ENCODE data around the gene PFAS.
"Not testable (repeated sequence)": the region's sequence is repeated elsewhere in the genome, so short reads cannot be mapped to it uniquely, and the experiment has no call there.

PFAS gene, protein sequence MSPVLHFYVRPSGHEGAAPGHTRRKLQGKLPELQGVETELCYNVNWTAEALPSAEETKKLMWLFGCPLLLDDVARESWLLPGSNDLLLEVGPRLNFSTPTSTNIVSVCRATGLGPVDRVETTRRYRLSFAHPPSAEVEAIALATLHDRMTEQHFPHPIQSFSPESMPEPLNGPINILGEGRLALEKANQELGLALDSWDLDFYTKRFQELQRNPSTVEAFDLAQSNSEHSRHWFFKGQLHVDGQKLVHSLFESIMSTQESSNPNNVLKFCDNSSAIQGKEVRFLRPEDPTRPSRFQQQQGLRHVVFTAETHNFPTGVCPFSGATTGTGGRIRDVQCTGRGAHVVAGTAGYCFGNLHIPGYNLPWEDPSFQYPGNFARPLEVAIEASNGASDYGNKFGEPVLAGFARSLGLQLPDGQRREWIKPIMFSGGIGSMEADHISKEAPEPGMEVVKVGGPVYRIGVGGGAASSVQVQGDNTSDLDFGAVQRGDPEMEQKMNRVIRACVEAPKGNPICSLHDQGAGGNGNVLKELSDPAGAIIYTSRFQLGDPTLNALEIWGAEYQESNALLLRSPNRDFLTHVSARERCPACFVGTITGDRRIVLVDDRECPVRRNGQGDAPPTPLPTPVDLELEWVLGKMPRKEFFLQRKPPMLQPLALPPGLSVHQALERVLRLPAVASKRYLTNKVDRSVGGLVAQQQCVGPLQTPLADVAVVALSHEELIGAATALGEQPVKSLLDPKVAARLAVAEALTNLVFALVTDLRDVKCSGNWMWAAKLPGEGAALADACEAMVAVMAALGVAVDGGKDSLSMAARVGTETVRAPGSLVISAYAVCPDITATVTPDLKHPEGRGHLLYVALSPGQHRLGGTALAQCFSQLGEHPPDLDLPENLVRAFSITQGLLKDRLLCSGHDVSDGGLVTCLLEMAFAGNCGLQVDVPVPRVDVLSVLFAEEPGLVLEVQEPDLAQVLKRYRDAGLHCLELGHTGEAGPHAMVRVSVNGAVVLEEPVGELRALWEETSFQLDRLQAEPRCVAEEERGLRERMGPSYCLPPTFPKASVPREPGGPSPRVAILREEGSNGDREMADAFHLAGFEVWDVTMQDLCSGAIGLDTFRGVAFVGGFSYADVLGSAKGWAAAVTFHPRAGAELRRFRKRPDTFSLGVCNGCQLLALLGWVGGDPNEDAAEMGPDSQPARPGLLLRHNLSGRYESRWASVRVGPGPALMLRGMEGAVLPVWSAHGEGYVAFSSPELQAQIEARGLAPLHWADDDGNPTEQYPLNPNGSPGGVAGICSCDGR (N-terminal part only)

DNA sequence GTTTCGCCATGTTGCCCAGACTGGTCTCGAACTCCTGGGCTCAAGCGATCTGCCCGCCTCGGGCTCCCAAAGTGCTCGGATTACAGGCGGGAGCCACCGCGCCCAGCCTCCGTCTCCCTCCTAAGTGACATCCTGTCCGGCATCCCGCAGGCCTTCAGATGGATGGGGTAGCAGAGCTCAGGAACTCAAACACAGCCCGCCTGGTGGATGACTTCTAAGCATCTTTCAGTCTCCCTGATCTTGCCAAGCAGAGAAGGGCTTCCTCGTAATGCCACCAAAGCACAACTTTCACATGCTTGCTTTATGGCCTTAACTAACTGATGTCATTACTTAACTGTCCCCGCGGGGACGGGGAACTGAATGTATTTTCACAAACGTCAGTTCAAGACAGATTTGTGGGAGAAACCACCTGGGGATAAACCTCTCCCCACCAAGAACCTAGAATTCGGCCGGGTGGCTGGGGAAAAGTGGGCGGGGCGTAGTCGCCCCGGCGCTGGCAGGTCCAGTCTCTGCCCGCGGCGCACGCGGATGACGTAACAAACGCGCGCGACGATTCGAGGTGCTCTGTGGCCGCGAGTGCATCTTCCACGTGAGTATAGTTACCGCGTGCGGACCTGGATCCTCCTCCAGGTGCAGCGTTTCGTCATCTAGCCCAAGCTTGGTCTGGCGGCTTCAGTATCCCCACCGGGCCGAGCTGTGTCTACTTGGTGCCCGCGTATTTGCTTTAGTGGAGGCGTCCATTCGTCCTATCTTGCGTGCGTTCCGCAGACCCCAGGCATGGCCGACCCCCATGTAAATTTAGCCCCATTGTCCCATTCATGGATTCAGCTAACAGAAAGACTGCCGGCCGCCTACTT lies at the start of gene PFAS:
PFAS (plus strand) TSS at position 539 of the 857 bp plus-strand sequence. CDS start 4,649 bp downstream, outside the sequence.
- peak within 1 kb of the TSS; percentile 91 for H3K4me3 ChIP-seq (ENCODE audit: low read depth, low read length)
- H3K27ac ChIP-seq (ENCODE audit: low read depth, low read length) = peak within 1 kb of the TSS; percentile 97
- peaks cover 18% of the 10 kb centered on the region for H3K36me3 ChIP-seq (ENCODE audit: control insufficient read depth, insufficient read depth, low read length)
- 0 out of 2 replicates have a peak, but pooled peaks cover 7% of the 10 kb centered on the region for H3K4me1 ChIP-seq (ENCODE audit: control insufficient read depth, insufficient read depth, low read length)
- H3K27me3 ChIP-seq (ENCODE audit: control insufficient read depth, insufficient read depth, low read length) = no peaks in the 10 kb centered on the region
- H3K9ac ChIP-seq (ENCODE audit: low read depth, low read length) = peak within 1 kb of the TSS; percentile 98
- H3K9me3 ChIP-seq (ENCODE audit: control insufficient read depth, insufficient read depth, low read length) = no peaks in the 10 kb centered on the region

DNA sequence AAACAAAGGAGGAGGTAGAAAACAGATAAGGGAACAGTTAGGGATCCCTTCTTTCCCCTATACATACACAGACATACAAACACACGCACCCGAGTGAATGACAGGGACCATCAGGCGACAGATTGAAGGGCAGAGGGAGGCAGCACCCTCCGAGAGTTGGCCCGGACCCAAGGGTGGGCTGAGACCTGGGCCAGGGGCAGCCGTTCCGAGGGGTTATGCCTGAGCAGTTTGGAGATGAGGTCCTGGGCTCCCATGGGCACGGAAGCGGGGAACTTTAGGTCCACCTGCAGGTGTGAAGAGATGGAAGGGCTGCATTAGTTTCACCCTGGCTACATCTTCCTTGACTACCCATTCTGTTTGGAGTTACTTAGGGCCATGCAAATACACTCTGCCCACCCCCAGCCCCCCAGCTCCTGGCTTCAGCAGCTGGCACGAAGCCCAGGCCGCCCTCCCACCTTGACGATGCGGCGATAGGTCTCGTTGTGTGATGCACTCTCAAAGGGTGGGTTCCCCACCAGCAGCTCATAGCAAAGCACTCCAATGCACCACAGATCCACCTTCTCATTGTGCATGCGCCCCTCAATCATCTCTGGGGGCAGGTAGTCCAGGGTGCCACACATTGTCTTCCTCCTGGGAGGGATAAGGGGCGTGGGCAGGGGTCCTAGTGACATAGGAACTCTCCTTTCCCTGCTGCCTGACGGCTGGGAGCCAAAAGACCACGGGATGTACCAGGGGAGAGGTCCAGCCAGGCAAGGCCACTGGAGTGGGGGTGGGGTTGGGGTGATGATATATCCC lies 44.1 kb upstream of the PFAS start:
- H3K4me1 ChIP-seq (ENCODE audit: control insufficient read depth, insufficient read depth, low read length) = peaks cover 4% of the 10 kb centered on the region; the same call in 1 of the 2 replicates
- no peaks in the 10 kb centered on the region for H3K9me3 ChIP-seq (ENCODE audit: control insufficient read depth, insufficient read depth, low read length)
- no peaks in the 10 kb centered on the region for H3K27me3 ChIP-seq (ENCODE audit: control insufficient read depth, insufficient read depth, low read length)
- no peak overlapping the region for H3K9ac ChIP-seq (ENCODE audit: low read depth, low read length)
- peaks cover 51% of the 10 kb centered on the region for H3K36me3 ChIP-seq (ENCODE audit: control insufficient read depth, insufficient read depth, low read length)
- no peak overlapping the region for H3K27ac ChIP-seq (ENCODE audit: low read depth, low read length)
- H3K4me3 ChIP-seq (ENCODE audit: low read depth, low read length) = no peak overlapping the region

DNA sequence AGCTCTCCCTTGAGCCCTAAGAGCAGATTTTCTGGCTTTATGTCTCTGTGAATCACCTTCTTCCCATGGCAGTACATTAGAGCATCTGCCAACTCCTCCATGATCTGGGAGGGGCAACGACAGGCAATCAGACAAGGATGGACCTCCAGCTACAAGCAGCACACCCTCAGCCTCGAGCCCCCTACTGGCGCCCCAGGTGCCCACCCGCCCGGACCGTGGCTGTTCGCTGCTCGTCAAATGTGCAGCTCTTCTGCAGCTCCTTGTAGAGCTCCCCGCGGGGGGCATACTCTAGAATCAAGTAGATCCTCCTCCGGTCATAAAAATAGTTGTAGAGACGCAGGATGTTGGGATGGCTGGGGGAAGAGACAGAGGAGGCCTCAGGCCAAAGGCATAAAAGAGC lies 42.6 kb upstream of the PFAS start:
- Histone ChIP-seq H3K27me3 (ENCODE audit: control insufficient read depth, insufficient read depth, low read length) (no peaks in the 10 kb centered on the region), H3K9ac (ENCODE audit: low read depth, low read length) (no peak overlapping the region), H3K4me3 (ENCODE audit: low read depth, low read length) (no peak overlapping the region), H3K4me1 (ENCODE audit: control insufficient read depth, insufficient read depth, low read length) (peaks cover 4% of the 10 kb centered on the region; the same call in 1 of the 2 replicates), H3K36me3 (ENCODE audit: control insufficient read depth, insufficient read depth, low read length) (peaks cover 51% of the 10 kb centered on the region), H3K27ac (ENCODE audit: low read depth, low read length) (no peak overlapping the region), H3K9me3 (ENCODE audit: control insufficient read depth, insufficient read depth, low read length) (no peaks in the 10 kb centered on the region)

DNA sequence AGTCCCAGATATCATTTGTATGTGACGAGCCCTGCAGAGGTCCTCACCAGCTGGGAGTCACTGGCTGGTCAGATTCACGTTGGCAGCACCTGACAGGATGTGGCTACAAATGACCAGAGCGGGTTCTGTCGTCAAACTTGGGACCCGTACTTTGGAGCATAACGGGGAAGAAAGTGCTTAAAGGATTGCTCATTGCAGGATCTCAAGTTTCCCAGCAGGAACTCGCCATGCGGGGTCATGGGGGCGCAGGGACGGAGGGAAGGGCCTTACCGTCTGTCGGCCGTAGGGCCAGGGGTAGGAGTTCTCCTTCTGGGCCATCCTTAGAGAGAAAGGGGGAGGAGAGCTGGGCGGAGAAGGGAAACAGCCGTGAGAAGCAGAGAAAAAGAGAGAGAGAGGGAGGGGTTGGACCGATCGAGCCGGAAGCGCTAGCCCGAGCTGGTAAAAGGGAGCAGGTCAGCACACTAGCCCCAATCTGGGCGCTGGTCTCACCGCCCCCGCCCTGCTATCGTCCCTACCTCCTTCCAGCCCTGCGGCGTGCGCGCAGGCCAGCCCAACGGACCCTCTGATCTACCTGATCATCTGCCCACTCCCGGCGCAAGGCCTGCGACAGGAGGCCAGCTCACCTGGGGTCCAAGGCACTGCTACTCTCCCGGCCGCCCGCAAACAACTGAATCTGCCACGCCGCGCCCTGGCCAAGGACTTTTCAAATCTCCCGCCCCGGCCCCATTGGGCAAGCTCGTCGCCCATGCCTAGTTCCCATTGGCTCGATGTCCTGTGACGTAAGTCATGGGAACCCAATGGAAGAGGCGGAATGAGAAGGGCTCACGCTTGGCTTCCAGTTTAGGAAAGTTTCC lies 39.0 kb upstream of the PFAS start, which contains the start of gene AURKB:
AURKB (minus strand) TSS at position 669 of the 854 bp plus-strand sequence; CDS start at position 318, 351 bp downstream.
- H3K27ac ChIP-seq (ENCODE audit: low read depth, low read length) = peak within 1 kb of the TSS; percentile 99
- peaks cover 4% of the 10 kb centered on the region; the same call in 1 of the 2 replicates for H3K4me1 ChIP-seq (ENCODE audit: control insufficient read depth, insufficient read depth, low read length)
- peak within 1 kb of the TSS; percentile 98 for H3K4me3 ChIP-seq (ENCODE audit: low read depth, low read length)
- H3K27me3 ChIP-seq (ENCODE audit: control insufficient read depth, insufficient read depth, low read length) = no peaks in the 10 kb centered on the region
- H3K9ac ChIP-seq (ENCODE audit: low read depth, low read length) = peak within 1 kb of the TSS; percentile 97
- H3K9me3 ChIP-seq (ENCODE audit: control insufficient read depth, insufficient read depth, low read length) = no peaks in the 10 kb centered on the region
- peaks cover 32% of the 10 kb centered on the region for H3K36me3 ChIP-seq (ENCODE audit: control insufficient read depth, insufficient read depth, low read length)

DNA sequence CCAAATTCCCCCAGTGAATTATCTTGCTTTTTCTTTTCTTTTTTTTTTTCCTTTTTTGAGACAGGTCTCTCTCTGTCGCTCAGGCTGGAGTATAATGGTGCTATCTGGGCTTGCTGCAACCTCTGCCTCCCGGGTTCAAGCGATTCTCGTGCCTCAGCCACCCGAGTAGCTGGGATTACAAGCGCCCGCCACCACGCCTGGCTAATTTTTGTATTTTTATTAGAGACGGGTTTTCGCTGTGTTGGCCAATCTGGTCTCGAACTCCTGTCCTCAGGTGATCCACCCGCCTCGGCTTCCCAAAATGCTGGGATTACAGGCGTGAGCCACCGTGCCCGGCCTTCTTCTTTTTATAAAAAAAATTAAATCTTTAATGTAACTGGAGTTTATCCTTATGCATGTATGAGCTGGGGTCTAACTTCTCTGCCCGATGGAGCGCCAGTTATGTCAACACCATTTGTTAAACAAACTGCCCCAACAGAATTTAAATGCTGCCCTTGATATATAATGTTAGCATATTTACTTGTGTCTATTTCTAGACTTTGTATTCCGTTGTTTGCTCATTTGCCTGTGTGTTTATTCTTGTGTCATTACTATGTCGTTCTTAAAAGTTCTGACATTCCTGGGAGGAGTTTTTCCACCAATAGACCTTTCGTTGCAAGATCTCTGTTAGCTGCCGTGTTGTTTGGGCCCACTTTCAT lies 38.2 kb upstream of the PFAS start:
- Histone ChIP-seq H3K9me3 (ENCODE audit: control insufficient read depth, insufficient read depth, low read length) (no peaks in the 10 kb centered on the region), H3K4me3 (ENCODE audit: low read depth, low read length) (peak overlapping the region; percentile 98), H3K4me1 (ENCODE audit: control insufficient read depth, insufficient read depth, low read length) (peaks cover 4% of the 10 kb centered on the region; the same call in 1 of the 2 replicates), H3K9ac (ENCODE audit: low read depth, low read length) (peak overlapping the region; percentile 97), H3K27ac (ENCODE audit: low read depth, low read length) (peak overlapping the region; percentile 99), H3K36me3 (ENCODE audit: control insufficient read depth, insufficient read depth, low read length) (peaks cover 24% of the 10 kb centered on the region), H3K27me3 (ENCODE audit: control insufficient read depth, insufficient read depth, low read length) (no peaks in the 10 kb centered on the region)

DNA sequence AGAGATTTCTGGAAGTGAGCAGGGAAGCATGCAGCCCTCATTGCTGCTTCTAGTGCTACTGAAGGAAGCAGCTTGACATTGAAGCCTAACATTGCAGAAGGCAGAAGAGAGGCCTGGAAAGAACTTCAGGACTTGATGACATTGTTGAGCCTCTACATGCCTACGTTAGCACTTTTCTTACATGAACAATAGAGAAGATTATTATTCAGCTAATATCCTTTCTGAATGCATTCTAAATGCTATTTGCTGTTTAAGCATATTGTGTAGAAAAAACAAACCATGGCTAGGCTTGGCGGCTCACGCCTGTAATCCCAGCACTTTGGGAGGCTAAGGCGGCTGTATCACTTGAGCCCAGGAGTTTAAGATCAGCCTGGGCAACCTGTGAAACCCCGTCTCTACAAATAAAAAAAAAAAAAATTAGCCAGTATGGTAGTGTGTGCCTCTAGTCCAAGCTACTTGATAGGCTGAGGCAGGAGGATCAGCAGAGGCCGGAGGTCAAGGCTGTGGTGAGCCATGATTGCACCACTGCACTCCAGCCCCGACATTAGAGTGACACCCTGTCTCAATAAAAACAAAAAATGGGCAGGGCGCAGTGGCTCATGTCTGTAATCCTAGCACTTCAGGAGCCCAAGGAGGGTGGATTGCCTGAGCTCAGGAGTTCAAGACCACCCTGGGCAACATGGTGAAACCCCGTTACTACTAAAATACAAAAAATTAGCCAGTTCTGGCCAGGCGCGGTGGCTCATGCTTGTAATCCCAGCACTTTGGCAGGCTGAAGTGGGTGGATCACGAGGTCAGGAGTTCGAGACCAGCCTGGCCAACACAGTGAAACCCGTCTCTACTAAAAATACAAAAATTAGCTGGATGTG lies 36.5 kb upstream of the PFAS start:
- no peak overlapping the region for H3K9ac ChIP-seq (ENCODE audit: low read depth, low read length)
- H3K4me1 ChIP-seq (ENCODE audit: control insufficient read depth, insufficient read depth, low read length) = peaks cover 4% of the 10 kb centered on the region; the same call in 1 of the 2 replicates
- H3K36me3 ChIP-seq (ENCODE audit: control insufficient read depth, insufficient read depth, low read length) = peaks cover 8% of the 10 kb centered on the region
- no peaks in the 10 kb centered on the region for H3K27me3 ChIP-seq (ENCODE audit: control insufficient read depth, insufficient read depth, low read length)
- H3K27ac ChIP-seq (ENCODE audit: low read depth, low read length) = no peak overlapping the region
- no peaks in the 10 kb centered on the region for H3K9me3 ChIP-seq (ENCODE audit: control insufficient read depth, insufficient read depth, low read length)
- H3K4me3 ChIP-seq (ENCODE audit: low read depth, low read length) = no peak overlapping the region

DNA sequence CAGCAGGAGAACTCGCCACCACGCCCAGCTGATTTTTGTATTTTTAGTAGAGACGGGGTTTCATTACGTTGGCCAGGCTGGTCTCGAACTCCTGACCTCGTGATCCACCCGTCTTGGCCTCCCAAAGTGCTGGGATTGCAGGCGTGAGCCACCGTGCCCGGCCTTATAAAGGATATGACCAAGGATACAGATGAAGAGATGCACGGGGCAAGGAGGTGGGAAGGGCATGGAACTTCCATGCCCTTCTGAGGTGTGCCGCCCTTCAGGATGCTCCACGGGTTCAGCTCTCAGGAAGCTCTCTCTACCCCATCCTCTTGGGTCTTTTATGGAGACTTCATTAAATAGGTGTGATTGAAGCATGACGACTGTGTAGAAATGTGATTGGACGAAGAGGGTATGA lies 35.1 kb upstream of the PFAS start:
- not testable (repeated sequence) for H3K4me1 ChIP-seq (ENCODE audit: control insufficient read depth, insufficient read depth, low read length); H3K36me3 ChIP-seq (ENCODE audit: control insufficient read depth, insufficient read depth, low read length); H3K4me3 ChIP-seq (ENCODE audit: low read depth, low read length)

More for the DNA sequence above, 35.1 kb upstream of the PFAS start:
- H3K27me3 ChIP-seq (ENCODE audit: control insufficient read depth, insufficient read depth, low read length); H3K9ac ChIP-seq (ENCODE audit: low read depth, low read length); H3K27ac ChIP-seq (ENCODE audit: low read depth, low read length); H3K9me3 ChIP-seq (ENCODE audit: control insufficient read depth, insufficient read depth, low read length): not testable (repeated sequence)

Data from HUES48 (cell line).